ENCODE data around the gene SLC2A2. TPM values are rescaled to one million over a fixed set of nuclear protein-coding genes. Genes with fewer than 3 reads are reported as not detected.

Gene SLC2A2
- total and polyA plus RNA-seq, 8 donors: 2.9 TPM; not detected in 7

DNA sequence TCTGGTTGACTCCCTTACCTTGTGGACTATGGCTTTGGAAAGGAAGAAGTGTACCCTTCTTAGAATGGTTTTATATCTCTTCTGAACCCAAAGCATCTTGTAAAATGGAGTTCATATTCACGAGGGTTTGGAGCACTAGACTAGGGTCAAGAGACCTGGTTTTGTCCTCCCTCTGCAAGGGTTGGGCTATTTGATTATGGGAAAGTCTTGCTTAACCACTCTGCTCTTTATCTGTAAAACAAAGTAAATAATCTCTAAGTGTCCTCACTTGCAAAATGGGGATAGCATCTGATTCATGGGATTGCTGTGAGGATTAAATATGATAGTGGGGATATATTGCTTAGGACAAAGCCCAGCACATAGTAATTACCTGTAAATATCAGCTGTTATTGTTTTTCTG lies 17.9 kb upstream of the SLC2A2 start:
- no peaks in the 10 kb centered on the region for H3K9me3 ChIP-seq
- H3K27me3 ChIP-seq: no peaks in the 10 kb centered on the region
- no peaks in the 10 kb centered on the region for H3K4me1 ChIP-seq
- TF ChIP-seq POLR2AphosphoS5 (IDR thresholded peaks at IDR 0.05) (no peak), POLR2A (IDR thresholded peaks at IDR 0.05) (no peak), EP300 (IDR thresholded peaks at IDR 0.05) (no peak)
- TF ChIP-seq, protein P1, sequence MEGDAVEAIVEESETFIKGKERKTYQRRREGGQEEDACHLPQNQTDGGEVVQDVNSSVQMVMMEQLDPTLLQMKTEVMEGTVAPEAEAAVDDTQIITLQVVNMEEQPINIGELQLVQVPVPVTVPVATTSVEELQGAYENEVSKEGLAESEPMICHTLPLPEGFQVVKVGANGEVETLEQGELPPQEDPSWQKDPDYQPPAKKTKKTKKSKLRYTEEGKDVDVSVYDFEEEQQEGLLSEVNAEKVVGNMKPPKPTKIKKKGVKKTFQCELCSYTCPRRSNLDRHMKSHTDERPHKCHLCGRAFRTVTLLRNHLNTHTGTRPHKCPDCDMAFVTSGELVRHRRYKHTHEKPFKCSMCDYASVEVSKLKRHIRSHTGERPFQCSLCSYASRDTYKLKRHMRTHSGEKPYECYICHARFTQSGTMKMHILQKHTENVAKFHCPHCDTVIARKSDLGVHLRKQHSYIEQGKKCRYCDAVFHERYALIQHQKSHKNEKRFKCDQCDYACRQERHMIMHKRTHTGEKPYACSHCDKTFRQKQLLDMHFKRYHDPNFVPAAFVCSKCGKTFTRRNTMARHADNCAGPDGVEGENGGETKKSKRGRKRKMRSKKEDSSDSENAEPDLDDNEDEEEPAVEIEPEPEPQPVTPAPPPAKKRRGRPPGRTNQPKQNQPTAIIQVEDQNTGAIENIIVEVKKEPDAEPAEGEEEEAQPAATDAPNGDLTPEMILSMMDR (IDR thresholded peaks at IDR 0.05): no peak
- DNase-seq: no peak
- H3K36me3 ChIP-seq: no peaks in the 10 kb centered on the region
- intact Hi-C loops (cut with DNase I; ENCODE audit: low total_unique reads): loop anchor here (10.0 kb wide), 1 partner anchor 520 kb away; no protein-coding TSS in a partner anchor
- H3K27ac ChIP-seq: no peak overlapping the region
- 0 to 64% (median 19%) methylated on average over 1 of the region's 1 CpG for WGBS, 5 donors
- no peak overlapping the region for H3K4me3 ChIP-seq

DNA sequence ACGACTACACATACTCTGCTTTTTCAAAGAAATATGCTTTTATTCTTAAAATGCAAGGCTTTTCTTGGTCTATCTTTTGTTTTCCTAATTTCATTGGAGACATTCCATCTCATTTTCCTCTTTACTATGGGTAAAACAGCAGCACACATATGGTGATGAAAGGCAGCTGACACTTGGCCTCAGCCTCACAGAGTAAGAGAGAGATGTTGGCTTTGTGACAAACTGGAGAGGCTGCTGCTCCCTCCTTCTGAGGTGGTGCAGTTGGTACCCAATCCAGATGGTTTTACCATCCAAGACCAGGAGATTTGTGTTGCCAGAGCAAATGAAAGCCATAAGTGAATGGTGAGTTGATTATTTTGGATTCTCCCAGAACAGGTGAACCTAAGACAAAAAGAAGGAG lies 13.2 kb upstream of the SLC2A2 start:
- Histone ChIP-seq H3K36me3 (no peaks in the 10 kb centered on the region), H3K4me3 (no peak overlapping the region), H3K4me1 (peaks cover 0 to 10% (median 0%) of the 10 kb centered on the region in 4 donors), H3K27me3 (no peaks in the 10 kb centered on the region), H3K9me3 (no peaks in the 10 kb centered on the region), H3K27ac (no peak overlapping the region)
- intact Hi-C loops (cut with DNase I; ENCODE audit: low total_unique reads): loop anchor here (10.0 kb wide), 1 partner anchor 525 kb away; no protein-coding TSS in a partner anchor
- TF ChIP-seq EP300 (IDR thresholded peaks at IDR 0.05) (no peak), POLR2A (IDR thresholded peaks at IDR 0.05) (no peak), POLR2AphosphoS5 (IDR thresholded peaks at IDR 0.05) (no peak)
- TF ChIP-seq, protein P1 (IDR thresholded peaks at IDR 0.05): no peak
- no peak for DNase-seq
- 72 to 88% (median 76%) methylated on average over 1 of the region's 1 CpG for WGBS, 5 donors

GRCh38 chr3:171038342-171038741 lies 11.8 kb upstream of the SLC2A2 start:
- TF ChIP-seq, protein P1 (IDR thresholded peaks at IDR 0.05): no peak
- TF ChIP-seq POLR2A (IDR thresholded peaks at IDR 0.05) (no peak), POLR2AphosphoS5 (IDR thresholded peaks at IDR 0.05) (no peak), EP300 (IDR thresholded peaks at IDR 0.05) (no peak)
- peaks cover 0 to 10% (median 0%) of the 10 kb centered on the region in 4 donors for H3K4me1 ChIP-seq

GRCh38 chr3:171028779-171029232 lies 2.3 kb upstream of the SLC2A2 start:
- Histone ChIP-seq H3K27ac (peak overlapping the region in 2 of 5 donors; percentile 35 to 50), H3K4me1 (peaks cover 0 to 17% (median 6%) of the 10 kb centered on the region in 4 donors), H3K4me3 (peak overlapping the region; percentile 32 to 34 (median 32)), H3K36me3 (no peaks in the 10 kb centered on the region), H3K27me3 (peaks cover 0 to 13% (median 5%) of the 10 kb centered on the region in 3 donors), H3K9me3 (no peaks in the 10 kb centered on the region)
- intact Hi-C loops (cut with DNase I; ENCODE audit: low total_unique reads): no loop called here
- 32 to 40% (median 38%) methylated on average over 8 of the region's 8 CpGs for WGBS, 5 donors
- TF ChIP-seq EP300 (IDR thresholded peaks at IDR 0.05) (no peak), POLR2A (IDR thresholded peaks at IDR 0.05) (no peak), POLR2AphosphoS5 (IDR thresholded peaks at IDR 0.05) (no peak)
- TF ChIP-seq, protein P1 (IDR thresholded peaks at IDR 0.05): no peak
- DNase-seq: peak in 1 of 2 donors; percentile 46

More at GRCh38 chr3:171038342-171038741, 11.8 kb upstream of the SLC2A2 start:
- DNase-seq: peak in 1 of 2 donors; percentile 23
- no peaks in the 10 kb centered on the region for H3K9me3 ChIP-seq
- intact Hi-C loops (cut with DNase I; ENCODE audit: low total_unique reads): no loop called here
- H3K4me3 ChIP-seq: no peak overlapping the region
- 7 to 28% (median 20%) methylated on average over 1 of the region's 1 CpG for WGBS, 5 donors
- no peaks in the 10 kb centered on the region for H3K27me3 ChIP-seq
- no peak overlapping the region for H3K27ac ChIP-seq
- no peaks in the 10 kb centered on the region for H3K36me3 ChIP-seq

All from stomach (tissue), 9 donors.